ENCODE measurements around the gene C5. TPM values are rescaled to one million over a fixed set of nuclear protein-coding genes. Genes with fewer than 3 reads are reported as not detected.

The C5 gene
- total and polyA plus RNA-seq, 9 of the 15 experiments (the other 6 are each of a cell fraction or from before 2014, with no cell fraction given), result 0.08 to 0.91 (median 0.42) TPM

DNA sequence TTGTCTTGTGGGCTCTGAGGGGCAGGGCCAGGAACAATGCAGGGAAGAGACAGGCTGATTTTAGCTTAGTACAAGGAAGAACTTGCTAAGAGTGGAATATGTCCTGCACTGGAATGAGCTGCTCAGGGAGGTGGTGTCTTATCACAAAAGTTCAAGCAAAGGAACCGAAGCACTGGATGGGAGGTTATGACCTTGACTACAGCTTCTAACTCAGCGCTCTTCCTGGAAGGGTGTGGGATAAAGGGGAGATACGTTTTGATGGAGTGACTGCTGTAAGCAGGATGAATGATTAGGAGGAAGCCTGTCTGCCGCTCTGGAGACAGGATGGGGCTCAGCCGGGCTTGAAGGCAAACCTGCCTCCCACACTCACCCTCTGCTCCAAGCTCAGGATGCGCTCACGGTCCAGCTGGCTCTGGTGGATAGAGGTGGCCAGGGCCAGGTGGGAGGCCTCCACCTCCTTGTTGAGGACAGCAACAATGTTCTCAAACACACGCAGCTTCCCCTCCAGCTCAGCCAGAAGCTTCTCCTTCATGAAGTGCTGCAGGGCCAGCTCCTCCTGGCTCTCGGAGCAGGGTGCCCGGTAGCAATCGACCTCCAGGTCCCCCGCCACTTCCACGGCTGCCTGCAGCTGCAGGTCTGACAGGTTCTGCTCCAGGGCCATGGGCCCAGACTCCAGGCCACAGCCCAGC lies 137.0 kb downstream of the C5 start:
- H3K9me3 ChIP-seq (replicated peaks; ENCODE audit: control insufficient read depth, insufficient read depth, low read depth, low read length), result no peaks in the 10 kb centered on the region
- H3K9me1 ChIP-seq (ENCODE audit: control insufficient read depth, insufficient read depth, low read length), result no peaks in the 10 kb centered on the region
- TF ChIP-seq GTF2A2 (tag; IDR thresholded peaks at IDR 0.05), result no peak
- 0 out of 2 replicates have a peak, but pooled peaks have one; percentile 43 for TF ChIP-seq ZNF79 (CRISPR knock-in tag; IDR thresholded peaks at IDR 0.05; ENCODE audit: low read depth)
- TF ChIP-seq KLF1 (tag; IDR thresholded peaks at IDR 0.05), result no peak
- peak; percentile 28 for TF ChIP-seq MEIS2 (IDR thresholded peaks at IDR 0.05; ENCODE audit: partially characterized antibody)
- TF ChIP-seq ZNF764 (CRISPR knock-in tag; IDR thresholded peaks at IDR 0.05; ENCODE audit: low read depth), result no peak
- peak in 1 of 2 experiments; percentile 42; a peak in 1 of 4 replicates for TF ChIP-seq HDAC1 (IDR thresholded peaks at IDR 0.05)
- no peak for TF ChIP-seq CBX5 (IDR thresholded peaks at IDR 0.05; ENCODE audit: borderline replicate concordance, low read depth)
- 0 out of 2 replicates have a peak, but pooled peaks have one; percentile 7 for TF ChIP-seq ZNF584 (CRISPR knock-in tag; IDR thresholded peaks at IDR 0.05; ENCODE audit: low read depth)
- 0 out of 2 replicates have a peak, but pooled peaks have one; percentile 12 for TF ChIP-seq EHMT2 (IDR thresholded peaks at IDR 0.05)
- peak; percentile 55; the same call in 1 of the 2 replicates for TF ChIP-seq CTBP1 (IDR thresholded peaks at IDR 0.05; ENCODE audit: borderline replicate concordance)
- no peak for TF ChIP-seq SP1 (CRISPR knock-in tag; IDR thresholded peaks at IDR 0.05)
- TF ChIP-seq ESRRA (IDR thresholded peaks at IDR 0.05; ENCODE audit: borderline replicate concordance, low read depth), result peak; percentile 74
- peak overlapping the region in 1 of 2 experiments; percentile 76; a peak in 2 of 4 replicates for H3K9ac ChIP-seq (ENCODE audit: insufficient read depth in 1 of 2, low read depth in 2 of 2, low read length in 2 of 2)
- CTCF ChIA-PET (ENCODE audit: low intra/inter-chr PET ratio), result no interaction called here
- no peak overlapping the region for H3K4me3 ChIP-seq
- peaks cover 12 to 16% of the 10 kb centered on the region in 2 experiments; a peak in 4 of 5 replicates for H3K4me1 ChIP-seq (replicated peaks in 1 of 2; ENCODE audit: control insufficient read depth in 2 of 2, insufficient read depth in 2 of 2, low read length in 2 of 2)
- DNase-seq (ENCODE audit: extremely low read depth in 1 of 4, low spot score in 3 of 4) (peak in 3 of 4 experiments; percentile 24 to 66 (median 43)), FAIRE-seq (peak; percentile 64), ATAC-seq (peak; percentile 51)
- H3K36me3 ChIP-seq (ENCODE audit: control insufficient read depth, insufficient read depth, low read length), result no peaks in the 10 kb centered on the region
- H4K20me1 ChIP-seq (replicated peaks; ENCODE audit: control insufficient read depth, insufficient read depth, low read length), result no peaks in the 10 kb centered on the region
- no peaks in the 10 kb centered on the region for H3K79me2 ChIP-seq (ENCODE audit: control insufficient read depth, insufficient read depth, low read length)
- POLR2A ChIA-PET, result interaction anchor here (0.6 to 1.8 kb wide), 5 partner anchors 9 to 51 kb away, joined by 3 to 7 read pairs (median 4); no protein-coding TSS in a partner anchor
- no TSS peak for BruUV-seq (replicated peaks)
- WGBS (ENCODE audit: insufficient coverage, low coverage, missing lambda C conversion rate), result 26% methylated on average over 12 of the region's 13 CpGs
- intact Hi-C loops (cut with micrococcal nuclease), result no loop called here
- H3K27ac ChIP-seq (ENCODE audit: extremely low read depth, low read depth, low read length), result no peak overlapping the region
- in situ Hi-C loops (cut with MboI), result no loop called here
- no peaks in the 10 kb centered on the region for H3K27me3 ChIP-seq (ENCODE audit: control insufficient read depth in 2 of 2, insufficient read depth in 2 of 2, low read length in 2 of 2)
- H3K4me2 ChIP-seq (ENCODE audit: insufficient read depth, low read length), result peak overlapping the region; percentile 44
- H2AFZ ChIP-seq (ENCODE audit: low read depth, low read length), result no peak overlapping the region
